ENCODE data around the gene MXRA5. TPM values are rescaled to one million over a fixed set of nuclear protein-coding genes. Genes with fewer than 3 reads are reported as not detected.

The MXRA5 gene, protein sequence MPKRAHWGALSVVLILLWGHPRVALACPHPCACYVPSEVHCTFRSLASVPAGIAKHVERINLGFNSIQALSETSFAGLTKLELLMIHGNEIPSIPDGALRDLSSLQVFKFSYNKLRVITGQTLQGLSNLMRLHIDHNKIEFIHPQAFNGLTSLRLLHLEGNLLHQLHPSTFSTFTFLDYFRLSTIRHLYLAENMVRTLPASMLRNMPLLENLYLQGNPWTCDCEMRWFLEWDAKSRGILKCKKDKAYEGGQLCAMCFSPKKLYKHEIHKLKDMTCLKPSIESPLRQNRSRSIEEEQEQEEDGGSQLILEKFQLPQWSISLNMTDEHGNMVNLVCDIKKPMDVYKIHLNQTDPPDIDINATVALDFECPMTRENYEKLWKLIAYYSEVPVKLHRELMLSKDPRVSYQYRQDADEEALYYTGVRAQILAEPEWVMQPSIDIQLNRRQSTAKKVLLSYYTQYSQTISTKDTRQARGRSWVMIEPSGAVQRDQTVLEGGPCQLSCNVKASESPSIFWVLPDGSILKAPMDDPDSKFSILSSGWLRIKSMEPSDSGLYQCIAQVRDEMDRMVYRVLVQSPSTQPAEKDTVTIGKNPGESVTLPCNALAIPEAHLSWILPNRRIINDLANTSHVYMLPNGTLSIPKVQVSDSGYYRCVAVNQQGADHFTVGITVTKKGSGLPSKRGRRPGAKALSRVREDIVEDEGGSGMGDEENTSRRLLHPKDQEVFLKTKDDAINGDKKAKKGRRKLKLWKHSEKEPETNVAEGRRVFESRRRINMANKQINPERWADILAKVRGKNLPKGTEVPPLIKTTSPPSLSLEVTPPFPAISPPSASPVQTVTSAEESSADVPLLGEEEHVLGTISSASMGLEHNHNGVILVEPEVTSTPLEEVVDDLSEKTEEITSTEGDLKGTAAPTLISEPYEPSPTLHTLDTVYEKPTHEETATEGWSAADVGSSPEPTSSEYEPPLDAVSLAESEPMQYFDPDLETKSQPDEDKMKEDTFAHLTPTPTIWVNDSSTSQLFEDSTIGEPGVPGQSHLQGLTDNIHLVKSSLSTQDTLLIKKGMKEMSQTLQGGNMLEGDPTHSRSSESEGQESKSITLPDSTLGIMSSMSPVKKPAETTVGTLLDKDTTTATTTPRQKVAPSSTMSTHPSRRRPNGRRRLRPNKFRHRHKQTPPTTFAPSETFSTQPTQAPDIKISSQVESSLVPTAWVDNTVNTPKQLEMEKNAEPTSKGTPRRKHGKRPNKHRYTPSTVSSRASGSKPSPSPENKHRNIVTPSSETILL (N-terminal part only)
- total RNA-seq, result not detected
- under 0.01 TPM for total RNA-seq (2013)

DNA sequence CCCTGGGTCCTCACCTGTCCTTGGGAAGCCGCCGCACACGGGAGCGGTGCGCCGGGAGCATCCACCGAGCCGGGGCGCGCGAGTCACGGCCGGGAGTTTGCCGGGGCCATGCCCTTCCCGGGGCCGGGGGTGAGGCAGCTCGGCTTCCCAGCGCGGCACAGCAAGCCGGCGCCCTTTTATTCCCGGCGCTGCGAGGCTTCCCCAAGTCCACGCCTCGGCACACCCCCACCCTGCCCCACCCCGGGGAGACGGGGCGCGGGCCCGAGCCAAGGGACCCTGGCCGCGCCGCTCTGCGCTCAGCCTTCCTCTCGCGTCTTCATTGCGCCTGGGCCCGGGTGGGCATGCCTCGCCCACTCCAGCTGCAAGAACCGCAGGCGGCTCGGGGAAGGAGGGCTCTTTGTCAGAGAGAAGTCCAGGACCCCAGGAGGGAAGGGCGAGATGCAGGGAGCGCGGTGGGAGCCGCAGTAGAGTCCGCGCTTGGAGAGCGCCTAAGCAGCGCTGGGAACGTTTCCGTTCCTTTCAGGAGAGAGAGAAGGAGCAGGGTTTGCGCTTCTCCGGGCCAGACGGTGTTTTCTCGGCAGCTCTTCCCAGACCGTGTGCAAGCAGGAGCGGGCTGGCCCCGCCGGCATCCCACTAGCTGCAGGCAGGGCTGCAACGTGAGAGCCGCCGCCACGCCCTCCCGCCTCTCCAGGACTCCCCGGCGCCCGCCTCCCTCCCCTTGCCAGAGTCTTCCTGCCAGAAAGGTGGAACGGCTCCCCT, at the start of gene MXRA5:
Gene MXRA5 (minus strand): TSS at position 152 of the 759 bp plus-strand sequence. CDS start 2,819 bp downstream, outside the sequence.
- H3K27me3 ChIP-seq (ENCODE audit: control insufficient read depth, insufficient read depth, low read length), result no peaks in the 10 kb centered on the region
- TF ChIP-seq, protein P1, sequence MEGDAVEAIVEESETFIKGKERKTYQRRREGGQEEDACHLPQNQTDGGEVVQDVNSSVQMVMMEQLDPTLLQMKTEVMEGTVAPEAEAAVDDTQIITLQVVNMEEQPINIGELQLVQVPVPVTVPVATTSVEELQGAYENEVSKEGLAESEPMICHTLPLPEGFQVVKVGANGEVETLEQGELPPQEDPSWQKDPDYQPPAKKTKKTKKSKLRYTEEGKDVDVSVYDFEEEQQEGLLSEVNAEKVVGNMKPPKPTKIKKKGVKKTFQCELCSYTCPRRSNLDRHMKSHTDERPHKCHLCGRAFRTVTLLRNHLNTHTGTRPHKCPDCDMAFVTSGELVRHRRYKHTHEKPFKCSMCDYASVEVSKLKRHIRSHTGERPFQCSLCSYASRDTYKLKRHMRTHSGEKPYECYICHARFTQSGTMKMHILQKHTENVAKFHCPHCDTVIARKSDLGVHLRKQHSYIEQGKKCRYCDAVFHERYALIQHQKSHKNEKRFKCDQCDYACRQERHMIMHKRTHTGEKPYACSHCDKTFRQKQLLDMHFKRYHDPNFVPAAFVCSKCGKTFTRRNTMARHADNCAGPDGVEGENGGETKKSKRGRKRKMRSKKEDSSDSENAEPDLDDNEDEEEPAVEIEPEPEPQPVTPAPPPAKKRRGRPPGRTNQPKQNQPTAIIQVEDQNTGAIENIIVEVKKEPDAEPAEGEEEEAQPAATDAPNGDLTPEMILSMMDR (IDR thresholded peaks at IDR 0.05), result no peak
- H3K9me3 Mint-ChIP-seq, result peaks cover 0 to 3% of the 10 kb centered on the region in 2 donors
- 3% methylated on average over 69 of the region's 70 CpGs for WGBS (ENCODE audit: insufficient coverage)
- ATAC-seq (no peak), DNase-seq (no peak)
- H3K4me3 Mint-ChIP-seq, result no peak within 1 kb of the TSS
- no peaks in the 10 kb centered on the region for H3K4me1 Mint-ChIP-seq
- no peak within 1 kb of the TSS for H3K27ac Mint-ChIP-seq
- no peaks in the 10 kb centered on the region for H3K4me1 ChIP-seq (ENCODE audit: control insufficient read depth, insufficient read depth, low read length)
- no peaks in the 10 kb centered on the region for H3K36me3 ChIP-seq (ENCODE audit: control insufficient read depth, insufficient read depth, low read length)
- intact Hi-C loops (cut with micrococcal nuclease), result no loop called here
- no peaks in the 10 kb centered on the region for H3K9me3 ChIP-seq (ENCODE audit: control insufficient read depth, insufficient read depth, low read length)
- no peak within 1 kb of the TSS for H3K4me3 ChIP-seq (ENCODE audit: low read length)
- no peaks in the 10 kb centered on the region for H3K36me3 Mint-ChIP-seq
- H3K27ac ChIP-seq (ENCODE audit: low read length), result no peak within 1 kb of the TSS
- H3K27me3 Mint-ChIP-seq (ENCODE audit: low read depth in 2 of 2), result peaks cover 14 to 39% of the 10 kb centered on the region in 2 donors

DNA sequence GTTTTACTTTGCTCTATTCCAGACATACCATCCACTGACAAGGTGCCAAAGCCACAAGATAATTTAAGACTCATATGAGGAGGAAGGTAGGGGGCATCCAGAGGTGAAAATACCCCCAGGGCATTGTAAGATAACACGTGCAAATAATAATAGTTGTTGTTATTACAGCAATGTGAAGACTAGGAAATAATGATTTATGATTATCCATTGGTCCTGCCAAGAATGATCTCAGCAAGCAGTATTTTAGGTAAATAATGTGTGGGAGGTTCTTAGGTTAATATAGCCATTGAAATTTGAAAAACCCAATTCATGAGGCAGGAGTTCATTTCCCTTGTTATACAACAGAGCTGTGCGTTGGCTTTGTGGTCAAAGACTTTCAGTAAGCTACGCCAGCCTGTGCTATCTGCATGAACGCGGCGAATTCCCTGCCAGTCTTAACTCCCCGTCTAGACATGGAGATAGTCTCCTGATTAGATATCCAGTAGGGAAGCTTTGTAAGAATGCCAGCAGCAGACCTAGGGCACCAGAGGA, 47.2 kb upstream of the MXRA5 start:
- no peaks in the 10 kb centered on the region for H3K9me3 ChIP-seq (ENCODE audit: control insufficient read depth, insufficient read depth, low read length)
- Mint-ChIP-seq H3K27ac (no peak overlapping the region), H3K36me3 (no peaks in the 10 kb centered on the region), H3K27me3 (ENCODE audit: low read depth in 2 of 2) (peaks cover 0 to 5% of the 10 kb centered on the region in 2 donors), H3K9me3 (peaks cover 0 to 3% of the 10 kb centered on the region in 2 donors), H3K4me1 (no peaks in the 10 kb centered on the region), H3K4me3 (no peak overlapping the region)
- ATAC-seq (no peak), DNase-seq (no peak)
- 81% methylated on average over 7 of the region's 7 CpGs for WGBS (ENCODE audit: insufficient coverage)
- H3K27ac ChIP-seq (ENCODE audit: low read length), result no peak overlapping the region
- no peaks in the 10 kb centered on the region for H3K36me3 ChIP-seq (ENCODE audit: control insufficient read depth, insufficient read depth, low read length)
- H3K27me3 ChIP-seq (ENCODE audit: control insufficient read depth, insufficient read depth, low read length), result no peaks in the 10 kb centered on the region
- H3K4me3 ChIP-seq (ENCODE audit: low read length), result no peak overlapping the region
- H3K4me1 ChIP-seq (ENCODE audit: control insufficient read depth, insufficient read depth, low read length), result no peaks in the 10 kb centered on the region
- TF ChIP-seq, protein P1 (IDR thresholded peaks at IDR 0.05), result no peak
- intact Hi-C loops (cut with micrococcal nuclease), result no loop called here

DNA sequence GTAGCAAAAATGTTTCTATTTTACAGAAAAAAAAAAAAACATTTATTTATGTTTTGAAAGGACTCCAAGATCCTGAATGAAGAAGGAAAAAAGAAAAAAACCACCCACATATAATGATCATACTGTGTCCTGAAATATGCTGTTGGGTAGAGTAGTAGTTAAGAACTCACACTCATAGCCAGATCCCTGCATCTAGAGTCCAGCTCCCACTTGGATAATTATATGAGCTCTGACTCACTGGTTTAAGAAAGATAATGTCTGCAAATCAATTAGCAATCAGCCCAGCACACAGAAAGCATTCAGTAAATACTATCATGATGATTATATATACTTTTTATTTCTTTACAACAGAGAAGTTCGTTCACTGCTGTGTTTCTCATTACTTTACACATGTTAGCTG, 46.7 kb upstream of the MXRA5 start:
- ATAC-seq (no peak), DNase-seq (no peak)
- Histone ChIP-seq H3K36me3 (ENCODE audit: control insufficient read depth, insufficient read depth, low read length) (no peaks in the 10 kb centered on the region), H3K27me3 (ENCODE audit: control insufficient read depth, insufficient read depth, low read length) (no peaks in the 10 kb centered on the region), H3K9me3 (ENCODE audit: control insufficient read depth, insufficient read depth, low read length) (no peaks in the 10 kb centered on the region), H3K4me1 (ENCODE audit: control insufficient read depth, insufficient read depth, low read length) (no peaks in the 10 kb centered on the region), H3K4me3 (ENCODE audit: low read length) (no peak overlapping the region), H3K27ac (ENCODE audit: low read length) (no peak overlapping the region)
- H3K36me3 Mint-ChIP-seq, result no peaks in the 10 kb centered on the region
- no CpG with 5 or more reads among the region's 1 CpG for WGBS (ENCODE audit: insufficient coverage)
- H3K27me3 Mint-ChIP-seq (ENCODE audit: low read depth in 2 of 2), result peaks cover 0 to 7% of the 10 kb centered on the region in 2 donors
- TF ChIP-seq, protein P1 (IDR thresholded peaks at IDR 0.05), result no peak
- no peaks in the 10 kb centered on the region for H3K4me1 Mint-ChIP-seq
- peaks cover 0 to 3% of the 10 kb centered on the region in 2 donors for H3K9me3 Mint-ChIP-seq
- intact Hi-C loops (cut with micrococcal nuclease), result no loop called here
- no peak overlapping the region for H3K27ac Mint-ChIP-seq
- H3K4me3 Mint-ChIP-seq, result no peak overlapping the region
